K562 (cell line): ENCODE data around the gene PLEKHO2. TPM values are rescaled to one million over a fixed set of nuclear protein-coding genes. Genes with fewer than 3 reads are reported as not detected.
A peak's percentile ranks its signal among the peaks of the same experiment; 100 is the strongest.
"Not testable (repeated sequence)": the region's sequence is repeated elsewhere in the genome, so short reads cannot be mapped to it uniquely, and the experiment has no call there.

Source experiments
- ATAC-seq: fragments of 200-7000 bp; cut with Tn5 transposase; 3 replicates; pipeline ENCODE4 v1.9.1; 2020; ENCODE audit warnings: moderate library complexity
- BruUV-seq: library from RNA; stranded (reverse); fragments of 400-500 nt; replicated peaks from 2 replicates; lab custom pipeline; 2021; lab: Mats Ljungman, UMichigan
- CTCF ChIA-PET: fragments of 300-600 bp; formaldehyde crosslinking; extraction: SDS; loops from one replicate; lab custom pipeline; 2021; ENCODE audit warnings: low intra/inter-chr PET ratio; lab: Yijun Ruan, JAX
- POLR2A ChIA-PET: fragments of 300-600, 350-650 bp; sonication (Branson Sonifier 250); formaldehyde crosslinking; extraction: SDS; loops from one replicate; lab custom pipeline; 2021; ENCODE audit warnings: antibody characterized with exemption, inconsistent platforms; lab: Yijun Ruan, JAX
- DNase-seq, 4 experiments: peaks; one replicate each; pipeline versions ENCODE4 v3.0.0 to v3.0.0-alpha.2; 2011 to 2018; ENCODE audit warnings: low spot score in 3 of 4, mixed read lengths in 3 of 4; ENCODE audit errors: extremely low read depth in 1 of 4
- FAIRE-seq: peaks from 2 replicates; lab custom pipeline; 2011; peaks lifted over from hg19 to GRCh38; lab: Jason Lieb, UNC
- H2AFZ ChIP-seq: 2 replicates; pipeline ENCODE4 v1.6.0; 2011; ENCODE audit warnings: low read depth, low read length, control low read depth, inconsistent platforms
- H3K27ac ChIP-seq: fragments of 200-600 bp; 3 replicates; pipeline ENCODE4 v1.8.0; 2011; ENCODE audit warnings: low read depth, mild to moderate bottlenecking, control low read depth, inconsistent platforms, low read length, moderate library complexity, mixed read lengths; ENCODE audit errors: extremely low read depth
- H3K27me3 ChIP-seq, 2 experiments: fragments of 300-600 bp in 1 of 2; 2 replicates in 1 of 2; 3 replicates in 1 of 2; pipeline versions ENCODE4 v1.6.0 to v1.8.0; 2011; ENCODE audit warnings: inconsistent platforms in 2 of 2, low read length in 2 of 2, mild to moderate bottlenecking in 1 of 2, mixed read lengths in 1 of 2, moderate library complexity in 1 of 2; ENCODE audit not compliant: control insufficient read depth in 2 of 2, insufficient read depth in 2 of 2
- H3K36me3 ChIP-seq: fragments of 300-600 bp; 3 replicates; pipeline ENCODE4 v1.8.0; 2011; ENCODE audit warnings: mild to moderate bottlenecking, low read length, inconsistent platforms; ENCODE audit not compliant: control insufficient read depth, insufficient read depth
- H3K4me1 ChIP-seq, 2 experiments: fragments of 200-600 bp in 1 of 2; replicated peaks in 1 of 2; 2 replicates in 1 of 2; 3 replicates in 1 of 2; pipeline versions ENCODE4 v1.5.1 to v1.8.0; 2011; ENCODE audit warnings: inconsistent platforms in 2 of 2, low read length in 2 of 2, mild to moderate bottlenecking in 1 of 2, mixed read lengths in 1 of 2, moderate library complexity in 1 of 2; ENCODE audit not compliant: control insufficient read depth in 2 of 2, insufficient read depth in 2 of 2
- H3K4me2 ChIP-seq: 2 replicates; pipeline ENCODE4 v1.6.1; 2011; ENCODE audit warnings: low read length, control low read depth, inconsistent platforms, mixed read lengths; ENCODE audit not compliant: insufficient read depth
- H3K4me3 ChIP-seq: fragments of 200-600 bp; sonication (generic), shearing (Covaris generic); 2 replicates; pipeline ENCODE4 v1.5.1; 2016; ENCODE audit warnings: control low read depth, inconsistent platforms
- H3K79me2 ChIP-seq: fragments of 200-600 bp; 3 replicates; pipeline ENCODE4 v1.8.0; 2011; ENCODE audit warnings: low read length, inconsistent platforms; ENCODE audit not compliant: control insufficient read depth, insufficient read depth
- H3K9ac ChIP-seq, 2 experiments: 2 replicates each; pipeline versions ENCODE4 v1.6.0 to v1.6.1; 2011; ENCODE audit warnings: low read depth in 2 of 2, low read length in 2 of 2, control low read depth in 1 of 2, inconsistent platforms in 1 of 2, mild to moderate bottlenecking in 1 of 2, mixed read lengths in 1 of 2; ENCODE audit not compliant: insufficient read depth in 1 of 2
- H3K9me1 ChIP-seq: one replicate; pipeline ENCODE4 v1.6.0; 2011; ENCODE audit warnings: inconsistent platforms, mild to moderate bottlenecking, low read length, moderate library complexity; ENCODE audit not compliant: control insufficient read depth, insufficient read depth
- H3K9me3 ChIP-seq: replicated peaks from 2 replicates; pipeline ENCODE4 v1.5.1; 2011; ENCODE audit warnings: low read depth, low read length, inconsistent platforms; ENCODE audit not compliant: control insufficient read depth, insufficient read depth
- H4K20me1 ChIP-seq: replicated peaks from 2 replicates; pipeline ENCODE4 v1.6.1; 2011; ENCODE audit warnings: low read length, inconsistent platforms, mixed read lengths; ENCODE audit not compliant: control insufficient read depth, insufficient read depth
- PRDM10 ChIP-seq: fragments of 450-650 bp; IDR thresholded peaks from 2 replicates; pipeline ENCODE4 v1.6.1; 2018; ENCODE audit not compliant: partially characterized antibody
- ZNF384 ChIP-seq: IDR thresholded peaks from 2 replicates; pipeline ENCODE4 v1.6.1; 2012; ENCODE audit warnings: low read depth, low read length, improper control_type of control experiment
- WGBS: fragments of 100-300 bp; shearing (Covaris generic); methylation state at CpG from one replicate; pipeline ENCODE4 v1.1.6; 2016; ENCODE audit warnings: low coverage, mixed read lengths; ENCODE audit not compliant: insufficient coverage; ENCODE audit errors: missing lambda C conversion rate; 5-methylcytosine and 5-hydroxymethylcytosine counted together
- in situ Hi-C: fragments of 300-500 bp; cut with MboI; formaldehyde crosslinking; loops from 4 replicates; pipeline ENCODE4 v1.15.0; 2018; ENCODE audit warnings: inconsistent platforms, mixed read lengths
- intact Hi-C: fragments of 100-400 bp; cut with micrococcal nuclease; formaldehyde crosslinking; loops from 2 replicates; pipeline ENCODE4 v1.14.2; 2022
- polyA plus RNA-seq, 8 experiments: library from polyadenylated mRNA; depleted of rRNA in 4 of 8; stranded (reverse) in 5 of 8; unstranded in 3 of 8; fragments of >200 nt; fragmentation: Nextera tagmentation in 2 of 8; fragmentation: Illumina TruSeq in 1 of 8; extraction: Ambion mirVana in 2 of 8; extraction: Trizol in 1 of 8; gene quantifications; 2 replicates each; pipeline versions ENCODE4 v1.2.1 to v1.2.3, GENCODE V29; 2011 to 2014; ENCODE audit warnings: inconsistent platforms in 1 of 8, missing spikeins in 1 of 8
- total RNA-seq, 7 experiments: library from RNA; depleted of rRNA in 6 of 7; stranded (reverse); fragments of >200 nt in 6 of 7; fragmentation: Illumina TruSeq in 2 of 7; extraction: Trizol in 2 of 7; gene quantifications; 2 replicates each; pipeline versions ENCODE4 v1.2.1 to v1.2.3, GENCODE V29; 2011 to 2021; ENCODE audit warnings: low replicate concordance in 1 of 7

The PLEKHO2 gene
- total and polyA plus RNA-seq, 9 of the 15 experiments (the other 6 are each of a cell fraction or from before 2014, with no cell fraction given) = 0.24 to 8.8 (median 5.5) TPM

- TF ChIP-seq PRDM10 (peak; percentile 55), ZNF384 (peak; percentile 85)
- H3K9me3 ChIP-seq, BruUV-seq, H4K20me1 ChIP-seq, H3K4me2 ChIP-seq, H3K79me2 ChIP-seq, H3K9me1 ChIP-seq, CTCF ChIA-PET, H3K4me3 ChIP-seq, H3K27me3 ChIP-seq, DNase-seq, H3K9ac ChIP-seq, H3K27ac ChIP-seq, FAIRE-seq, H2AFZ ChIP-seq: not testable (repeated sequence)
- Histone ChIP-seq H3K36me3 (peaks cover 12% of the 10 kb centered on the region; the same call in 2 of the 3 replicates), H3K4me1 (peaks cover 13% of the 10 kb centered on the region in 2 experiments)
- 55% methylated on average over 8 of the region's 8 CpGs for WGBS
- intact Hi-C loops (loop anchor here (10.0 kb wide), 1 partner anchor 91 kb away; no protein-coding TSS in a partner anchor), in situ Hi-C loops (loop anchor here (5.0 kb wide), 1 partner anchor 82 kb away; no protein-coding TSS in a partner anchor)
- POLR2A ChIA-PET = interaction anchor here (0.6 to 1.9 kb wide), 2 partner anchors 10 to 11 kb away, joined by 4 to 6 read pairs; partner anchors contain the start of gene PIF1
- peak; percentile 9; the same call in 1 of the 3 replicates for ATAC-seq
These were observed 27.4 kb upstream of the PLEKHO2 start for GRCh38 chr15:64814283-64814682.
